Neural crest cell (in vitro differentiated cells): ENCODE measurements around the gene LINC01488. TPM values are rescaled to one million over a fixed set of nuclear protein-coding genes. Genes with fewer than 3 reads are reported as not detected.

Experiments
- DNase-seq: peaks from one replicate; pipeline ENCODE4 v3.0.0; 2021; ENCODE audit warnings: low read depth, mixed read lengths, low spot score
- H3K27ac Mint-ChIP-seq: one replicate; pipeline ENCODE4 v1.8.0; 2021; ENCODE audit warnings: mild to moderate bottlenecking, mixed read lengths; ENCODE audit not compliant: unreplicated experiment
- H3K27me3 Mint-ChIP-seq: 2 replicates; pipeline ENCODE4 v1.8.0; 2021; ENCODE audit warnings: low read depth, mild to moderate bottlenecking, mixed read lengths
- H3K36me3 Mint-ChIP-seq: 2 replicates; pipeline ENCODE4 v1.8.0; 2021; ENCODE audit warnings: low read depth, mild to moderate bottlenecking, mixed read lengths
- H3K4me1 Mint-ChIP-seq: 2 replicates; pipeline ENCODE4 v1.8.0; 2021; ENCODE audit warnings: mixed read lengths
- H3K4me3 Mint-ChIP-seq: one replicate; pipeline ENCODE4 v1.8.0; 2021; ENCODE audit warnings: mild to moderate bottlenecking, mixed read lengths
- H3K9me3 Mint-ChIP-seq: 2 replicates; pipeline ENCODE4 v1.8.0; 2021; ENCODE audit warnings: mixed read lengths
- CTCF ChIP-seq: fragments of 200-600 bp; sonication (generic); conservative IDR thresholded peaks from 2 replicates; pipeline ENCODE4 v1.5.0; 2021; ENCODE audit warnings: antibody characterized with exemption, mild to moderate bottlenecking
- total RNA-seq: library from RNA; stranded (reverse); gene quantifications from 2 replicates; pipeline ENCODE4 v1.2.1, GENCODE V29; 2021

The LINC01488 gene
- total RNA-seq, 1 donor from 2014 or later, result not detected

- no peak for TF ChIP-seq CTCF
- H3K27ac Mint-ChIP-seq, result peak overlapping the region; percentile 92
Measured at GRCh38 chr11:69497221-69497787, 15.8 kb downstream of the LINC01488 start.

GRCh38 chr11:69498614-69499175, 17.2 kb downstream of the LINC01488 start:
- H3K9me3 Mint-ChIP-seq, result no peaks in the 10 kb centered on the region
- H3K36me3 Mint-ChIP-seq, result no peaks in the 10 kb centered on the region
- no peak for TF ChIP-seq CTCF
- no peak overlapping the region for H3K4me3 Mint-ChIP-seq
- H3K27me3 Mint-ChIP-seq, result no peaks in the 10 kb centered on the region
- no peak for DNase-seq
- H3K4me1 Mint-ChIP-seq, result peaks cover 26% of the 10 kb centered on the region
- H3K27ac Mint-ChIP-seq, result no peak overlapping the region

More at GRCh38 chr11:69497221-69497787, 15.8 kb downstream of the LINC01488 start:
- H3K36me3 Mint-ChIP-seq, result no peaks in the 10 kb centered on the region
- H3K9me3 Mint-ChIP-seq, result no peaks in the 10 kb centered on the region
- DNase-seq, result peak; percentile 65
- H3K27me3 Mint-ChIP-seq, result no peaks in the 10 kb centered on the region
- peaks cover 35% of the 10 kb centered on the region for H3K4me1 Mint-ChIP-seq
- H3K4me3 Mint-ChIP-seq, result no peak overlapping the region

- no peaks in the 10 kb centered on the region for H3K9me3 Mint-ChIP-seq
- DNase-seq, result no peak
- H3K27ac Mint-ChIP-seq, result no peak overlapping the region
- TF ChIP-seq CTCF, result no peak
- peaks cover 24% of the 10 kb centered on the region for H3K4me1 Mint-ChIP-seq
- H3K4me3 Mint-ChIP-seq, result peak overlapping the region; percentile 49
- no peaks in the 10 kb centered on the region for H3K27me3 Mint-ChIP-seq
- no peaks in the 10 kb centered on the region for H3K36me3 Mint-ChIP-seq
Measured at GRCh38 chr11:69499186-69499917, 17.9 kb downstream of the LINC01488 start.

- no peak for TF ChIP-seq CTCF
- DNase-seq, result no peak
- H3K27ac Mint-ChIP-seq, result no peak overlapping the region
- no peaks in the 10 kb centered on the region for H3K36me3 Mint-ChIP-seq
- no peaks in the 10 kb centered on the region for H3K9me3 Mint-ChIP-seq
- no peak overlapping the region for H3K4me3 Mint-ChIP-seq
- H3K4me1 Mint-ChIP-seq, result peaks cover 24% of the 10 kb centered on the region
- no peaks in the 10 kb centered on the region for H3K27me3 Mint-ChIP-seq
Measured at GRCh38 chr11:69499918-69500284, 18.4 kb downstream of the LINC01488 start.

- no peak overlapping the region for H3K4me3 Mint-ChIP-seq
- H3K9me3 Mint-ChIP-seq, result no peaks in the 10 kb centered on the region
- H3K36me3 Mint-ChIP-seq, result no peaks in the 10 kb centered on the region
- no peak for DNase-seq
- peaks cover 24% of the 10 kb centered on the region for H3K4me1 Mint-ChIP-seq
- H3K27ac Mint-ChIP-seq, result no peak overlapping the region
- no peaks in the 10 kb centered on the region for H3K27me3 Mint-ChIP-seq
- TF ChIP-seq CTCF, result no peak
Measured at GRCh38 chr11:69500285-69501120, 19.0 kb downstream of the LINC01488 start.
